H1 (cell line): ENCODE measurements around the gene GRIN3A. TPM values are rescaled to one million over a fixed set of nuclear protein-coding genes. Genes with fewer than 3 reads are reported as not detected.

Source experiments
- TCF12 ChIP-seq: IDR thresholded peaks from 2 replicates; pipeline ENCODE4 v1.6.1; 2011; ENCODE audit warnings: low read depth, mild to moderate bottlenecking, low read length
- polyA plus RNA-seq, 7 experiments: library from polyadenylated mRNA; depleted of rRNA in 3 of 7; stranded (reverse) in 5 of 7; unstranded in 2 of 7; fragments of >200 nt in 5 of 7; fragments of 200-250 nt in 2 of 7; gene quantifications; 1 replicate in 5 of 7; 2 replicates in 1 of 7; 4 replicates in 1 of 7; pipeline versions ENCODE4 v1.2.1 to v1.2.3, GENCODE V29; 2011 to 2013; ENCODE audit warnings: missing spikeins in 2 of 7, mixed read lengths in 2 of 7
- total RNA-seq: library from RNA; stranded (reverse); fragmentation: NEBNext Ultra II Directional; extraction: Animal tissue kit (Norgen Biotek cat#: 25700); gene quantifications from 2 replicates; pipeline ENCODE4 v1.2.1, GENCODE V29; 2021

The GRIN3A gene
- total and polyA plus RNA-seq, 2 of the 8 experiments (the other 6 are each of a cell fraction or from before 2014, with no cell fraction given), result 0.04 TPM; not detected in 1

DNA sequence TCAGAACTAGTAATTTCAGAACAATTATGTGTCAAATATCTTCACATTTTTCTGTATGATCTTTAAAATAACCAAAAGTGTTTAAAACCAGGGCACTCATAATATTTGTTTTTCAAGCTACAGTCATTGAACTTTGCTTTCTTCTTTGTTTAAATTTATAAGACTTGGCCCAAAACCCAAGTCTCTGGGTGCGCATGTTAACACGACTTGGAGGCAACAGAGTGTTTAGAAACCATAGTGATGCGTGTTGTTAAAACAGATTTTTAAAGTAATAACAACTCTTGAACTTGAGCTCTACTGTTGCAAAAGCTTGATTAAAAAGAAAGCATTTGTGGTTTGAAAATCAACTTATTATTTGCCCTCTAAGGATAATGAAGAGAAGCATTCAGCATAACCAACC is 26.0 kb upstream of the GRIN3A start (continued):
- no peak for TF ChIP-seq TCF12
